HG03159 (cell line): ENCODE results near the gene SERPINA12.
A peak's percentile ranks its signal among the peaks of the same experiment; 100 is the strongest.
"Not testable (repeated sequence)": the region's sequence is repeated elsewhere in the genome, so short reads cannot be mapped to it uniquely, and the experiment has no call there.

Source experiments
- ATAC-seq: cut with Tn5 transposase; IDR thresholded peaks from one replicate; pipeline ENCODE4 v1.9.1; 2021; ENCODE audit warnings: mild to moderate bottlenecking, moderate library complexity; ENCODE audit not compliant: unreplicated experiment

Gene SERPINA12

DNA sequence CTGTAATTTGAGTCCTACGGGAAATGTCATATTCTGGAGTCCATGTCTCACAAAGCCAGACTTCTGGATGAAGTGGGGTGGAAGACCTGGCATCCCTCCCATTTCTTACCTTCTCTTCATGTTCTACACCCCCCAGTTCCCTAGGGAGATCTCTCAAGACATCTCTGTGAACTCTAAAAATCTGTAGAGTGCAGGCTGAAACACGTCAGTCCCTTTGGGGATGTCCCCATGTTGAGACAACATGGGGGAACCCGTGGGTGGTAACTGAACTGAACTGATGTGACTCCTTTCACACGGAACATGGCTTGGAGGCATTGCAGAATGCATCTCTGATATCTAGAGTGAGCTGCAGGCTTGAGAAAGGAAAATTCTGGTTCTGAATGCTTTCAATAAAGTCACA lies 15.2 kb downstream of the SERPINA12 start:
- ATAC-seq, result no peak

DNA sequence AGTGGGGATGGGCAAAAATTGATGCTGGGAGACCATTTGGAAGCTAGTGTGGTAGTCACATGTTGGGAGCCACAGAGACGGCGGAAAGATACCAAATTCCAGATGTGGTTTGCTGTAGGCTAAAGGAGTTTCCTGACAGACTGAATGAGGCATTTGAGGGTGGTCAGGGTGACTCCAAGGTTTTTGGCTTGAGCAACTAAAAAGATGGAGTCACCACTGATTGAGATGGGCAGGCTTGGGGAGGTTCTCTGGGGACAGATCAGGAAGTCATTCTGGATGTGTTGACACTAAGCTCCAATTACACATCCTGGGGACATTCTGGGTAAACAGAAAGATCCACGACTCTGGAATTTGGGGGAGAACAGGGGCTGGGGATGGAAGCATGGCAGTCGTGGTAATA lies 17.8 kb downstream of the SERPINA12 start:
- no peak for ATAC-seq

DNA sequence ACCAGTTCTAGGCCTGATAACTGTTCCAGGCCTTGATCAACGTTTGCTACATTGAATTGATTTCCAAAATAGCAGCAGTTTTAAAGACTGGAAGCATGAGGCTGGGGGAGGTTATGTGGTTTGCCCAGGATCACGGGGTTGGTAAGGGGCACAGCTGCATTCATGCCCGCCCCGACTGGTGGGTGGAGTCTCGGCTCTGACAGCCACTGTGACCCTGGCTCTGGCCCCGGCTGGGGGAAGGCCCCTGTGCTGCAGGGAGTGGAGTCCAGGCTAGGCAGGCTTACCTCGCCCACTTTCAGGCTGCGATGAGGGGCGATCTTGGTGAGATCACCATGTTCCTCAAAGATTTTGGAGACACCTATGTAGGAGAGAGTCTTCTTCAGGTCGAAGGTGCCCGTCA lies 19.9 kb downstream of the SERPINA12 start:
- no peak for ATAC-seq

DNA sequence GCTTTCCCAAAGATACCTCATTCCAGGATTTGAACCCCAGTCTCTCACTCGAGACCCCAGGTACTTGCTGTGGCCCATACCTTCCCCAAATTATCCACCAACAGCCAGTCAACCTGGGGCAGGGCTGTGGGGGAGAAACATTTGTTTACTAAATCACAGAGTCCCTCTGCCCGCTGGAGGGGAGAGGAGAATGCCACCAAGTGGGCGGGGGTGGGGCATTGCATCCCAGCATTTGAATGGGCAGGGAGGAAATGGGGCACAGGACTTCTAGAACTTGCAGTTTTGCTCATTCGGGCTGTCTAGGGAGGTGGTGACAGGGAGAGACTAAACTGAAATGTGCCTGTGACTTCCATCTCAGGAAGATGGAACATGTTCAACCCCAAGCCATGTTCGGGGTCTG lies 22.4 kb downstream of the SERPINA12 start:
- no peak for ATAC-seq

DNA sequence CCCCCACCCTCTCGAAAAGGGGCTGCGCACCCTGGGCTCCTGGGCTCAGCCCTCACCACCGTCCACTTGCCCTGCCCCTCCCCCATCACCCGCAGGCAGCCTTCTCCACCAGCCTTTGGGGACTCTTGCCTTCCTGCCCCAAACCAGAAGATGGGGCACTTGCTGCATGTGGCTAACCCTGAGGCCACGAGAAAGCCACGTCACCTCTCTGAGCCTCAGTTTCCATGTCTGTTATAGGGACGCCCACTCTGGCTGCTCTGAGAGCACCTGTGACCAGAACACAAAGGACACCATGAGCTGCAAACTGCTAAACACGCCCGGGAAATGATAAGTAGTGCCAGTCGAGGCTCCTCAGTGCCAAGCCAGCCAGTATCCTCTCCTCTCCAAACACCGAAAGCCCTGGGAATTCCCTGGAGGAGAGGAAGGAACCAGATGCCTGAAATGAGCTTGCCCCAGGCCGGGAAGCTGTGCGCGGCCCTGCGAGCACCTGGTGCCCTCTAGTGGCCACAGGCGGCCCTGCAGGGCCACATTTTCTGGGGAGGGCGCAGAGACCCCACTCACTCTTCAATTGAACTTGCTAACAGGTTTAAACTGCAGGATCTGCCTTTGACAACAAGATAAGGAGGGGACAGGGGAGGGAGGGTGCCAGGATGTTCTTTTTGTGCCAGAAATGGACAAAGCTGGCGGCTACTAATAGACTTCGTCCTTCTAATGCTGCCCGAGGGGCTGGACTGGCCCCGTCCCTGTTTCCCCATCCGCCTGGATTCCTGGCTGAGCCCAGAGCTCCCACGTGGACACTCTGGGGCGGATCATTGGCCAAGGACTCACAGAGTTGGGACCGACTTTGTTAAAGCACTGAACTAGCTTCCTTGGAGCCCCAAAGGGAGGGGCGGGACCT lies 23.1 kb downstream of the SERPINA12 start:
- peak; percentile 61 for ATAC-seq

DNA sequence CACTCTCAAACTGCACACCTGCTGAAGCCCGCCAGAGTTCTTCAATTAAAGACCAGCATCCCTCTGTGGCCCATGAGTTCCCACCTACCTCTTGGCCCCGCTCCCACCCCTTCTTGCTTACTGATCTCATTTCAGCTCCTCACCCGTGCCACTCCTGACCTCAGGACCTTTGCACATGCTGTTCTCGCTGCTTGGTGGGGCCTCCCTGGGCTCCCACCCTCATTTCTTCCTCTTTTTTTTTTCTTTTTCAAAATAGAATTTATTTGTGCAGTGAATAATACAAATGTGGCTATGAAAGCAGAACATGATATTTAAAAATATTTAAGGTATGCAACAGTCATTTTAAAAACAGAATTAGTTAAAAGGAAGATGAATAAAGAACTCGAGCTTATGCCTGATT lies 24.8 kb downstream of the SERPINA12 start:
- ATAC-seq, result no peak

DNA sequence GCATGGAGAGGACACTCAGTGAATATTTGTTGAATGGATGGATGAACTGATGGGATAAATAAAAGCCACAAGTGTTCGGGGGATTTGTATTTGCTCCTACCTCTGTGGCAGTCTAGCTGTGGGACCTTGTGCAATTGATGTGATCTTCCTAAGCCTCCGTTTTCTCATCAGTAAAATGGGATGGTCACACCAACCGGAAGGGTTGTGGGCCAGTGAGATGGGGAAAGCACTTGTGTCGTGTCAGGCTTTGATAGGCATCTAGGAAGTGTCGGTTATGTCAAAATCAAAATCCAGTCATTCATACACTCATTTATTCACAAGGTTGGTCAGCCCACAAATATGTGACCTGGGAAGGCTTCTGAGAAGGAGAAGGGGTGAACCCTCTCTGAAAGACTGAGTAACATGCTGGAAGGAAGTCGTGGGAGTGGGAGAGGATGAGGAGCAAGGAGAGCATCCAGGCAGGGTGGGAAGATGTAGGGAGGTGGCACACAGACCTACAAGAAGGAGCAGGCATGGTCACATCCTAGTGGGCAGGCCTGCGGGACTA lies 25.5 kb downstream of the SERPINA12 start:
- no peak for ATAC-seq

DNA sequence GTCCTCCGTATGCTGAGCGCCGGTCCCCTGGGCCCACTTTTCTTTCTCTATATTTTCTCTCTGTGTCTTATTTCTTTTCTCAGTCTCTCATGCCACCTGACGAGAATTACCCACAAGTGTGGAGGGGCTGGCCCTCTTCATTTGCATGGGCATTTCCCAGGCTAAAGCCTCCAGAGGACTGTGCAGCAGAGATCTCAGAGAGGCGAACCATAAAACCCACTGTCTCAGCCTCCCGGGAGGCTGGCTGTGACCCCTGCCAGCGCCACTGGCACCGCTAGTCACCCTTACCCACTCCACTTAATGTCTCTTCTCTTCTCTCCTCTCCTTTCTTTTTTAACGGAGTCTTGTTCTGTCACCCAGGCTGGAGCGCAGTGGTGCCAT lies 26.2 kb downstream of the SERPINA12 start:
- ATAC-seq, result no peak

DNA sequence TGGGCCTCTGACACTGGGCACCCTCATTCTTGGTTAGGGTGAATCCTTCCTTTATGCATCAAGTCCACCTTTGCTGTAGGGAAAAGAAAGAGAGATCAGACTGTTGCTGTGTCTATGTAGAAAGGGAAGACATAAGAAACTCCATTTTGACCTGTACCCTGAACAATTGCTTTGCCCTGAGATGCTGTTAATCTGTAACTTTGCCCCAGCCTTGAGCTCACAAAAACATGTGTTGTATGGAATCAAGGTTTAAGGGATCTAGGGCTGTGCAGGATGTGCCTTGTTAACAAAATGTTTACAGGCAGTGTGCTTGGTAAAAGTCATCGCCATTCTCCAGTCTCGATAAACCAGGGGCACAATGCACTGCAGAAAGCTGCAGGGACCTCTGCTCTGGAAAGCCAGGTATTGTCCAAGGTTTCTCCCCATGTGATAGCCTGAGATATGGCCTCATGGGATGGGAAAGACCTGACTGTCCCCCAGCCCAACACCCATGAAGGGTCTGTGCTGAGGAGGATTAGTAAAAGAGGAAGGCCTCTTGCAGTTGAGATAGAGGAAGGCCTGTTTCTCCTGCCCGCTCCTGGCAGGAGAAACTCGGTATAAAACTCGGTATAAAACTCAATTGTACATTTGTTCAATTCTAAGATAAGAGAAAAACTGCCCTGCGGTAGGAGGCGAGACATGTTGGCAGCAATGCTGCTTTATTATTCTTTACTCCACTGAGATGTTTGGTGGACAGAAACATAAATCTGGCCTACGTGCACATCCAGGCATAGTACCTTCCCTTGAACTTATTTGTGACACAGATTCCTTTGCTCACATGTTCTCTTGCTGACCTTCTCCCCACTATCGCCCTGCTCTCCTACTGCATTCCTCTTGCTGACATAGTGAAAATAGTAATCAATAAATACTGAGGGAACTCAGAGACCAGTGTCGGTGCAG lies 26.9 kb downstream of the SERPINA12 start:
- ATAC-seq, result not testable (repeated sequence)

DNA sequence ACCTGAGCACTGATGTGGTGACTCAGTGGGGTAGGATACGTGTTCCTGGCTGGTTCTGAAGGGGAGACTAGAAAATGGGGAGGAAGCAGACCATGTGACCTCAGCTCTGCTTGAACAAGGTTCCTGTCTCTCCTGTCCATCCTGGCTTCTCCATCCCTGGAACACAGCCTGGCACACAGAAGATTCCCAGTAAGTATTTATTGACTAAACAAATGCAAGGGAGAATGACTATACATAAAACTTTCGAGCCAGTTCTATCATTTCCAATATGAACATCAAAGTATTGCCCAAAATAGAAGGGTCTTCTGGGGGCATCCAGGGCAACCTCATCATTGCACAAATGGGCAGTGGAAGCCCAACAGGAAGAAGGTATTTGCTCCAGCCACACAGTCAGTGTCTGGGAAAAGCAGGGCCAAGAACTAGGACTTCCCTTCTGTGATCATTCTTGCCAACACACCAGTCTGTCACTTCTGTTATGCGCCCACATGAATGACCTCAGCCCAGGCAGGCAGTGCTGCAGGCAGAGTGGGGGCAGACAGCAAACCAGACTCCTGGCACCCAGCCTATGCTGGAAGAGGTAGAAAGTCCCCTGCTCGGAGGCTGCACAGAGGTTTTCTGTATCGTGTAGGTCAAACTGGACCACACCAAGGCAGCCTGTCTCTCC lies 27.7 kb downstream of the SERPINA12 start:
- ATAC-seq, result no peak

DNA sequence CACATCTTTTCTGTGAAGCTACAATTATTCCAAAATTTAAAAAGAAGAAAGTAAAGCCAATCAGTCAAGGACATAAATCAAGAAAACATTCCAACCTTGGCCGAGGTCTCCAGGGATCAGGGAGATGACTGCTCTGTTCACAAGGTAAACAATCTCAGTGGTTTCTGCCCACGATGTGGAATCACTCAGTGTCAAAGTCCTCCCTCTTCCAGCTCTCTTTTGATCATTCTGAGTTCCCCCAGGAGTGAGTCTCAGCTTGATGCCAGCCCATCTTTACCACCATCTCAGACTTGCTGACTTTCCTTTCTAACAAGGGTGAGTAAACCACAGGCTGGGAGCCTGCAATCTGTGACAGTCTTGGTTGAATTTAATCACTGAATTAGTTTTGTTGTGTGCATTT lies 28.5 kb downstream of the SERPINA12 start:
- ATAC-seq, result no peak

DNA sequence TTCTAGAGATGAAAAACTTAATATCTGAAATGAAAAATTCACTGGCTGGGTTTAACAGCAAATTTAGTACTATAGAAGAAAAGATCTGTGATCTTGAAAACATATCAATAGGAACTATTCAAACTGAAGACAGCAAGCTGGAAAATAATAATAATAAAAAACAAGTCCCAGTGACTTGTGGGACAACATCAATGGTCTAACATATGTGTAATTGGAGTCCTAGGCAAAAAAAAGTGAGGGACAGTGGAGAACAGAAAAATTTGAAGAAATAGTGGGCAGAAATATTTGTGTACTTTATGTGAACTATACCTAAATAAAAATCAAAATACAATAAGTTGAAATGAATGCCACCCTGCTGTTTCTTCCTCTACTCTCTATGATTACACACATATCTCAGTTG lies 30.8 kb downstream of the SERPINA12 start:
- ATAC-seq, result no peak

DNA sequence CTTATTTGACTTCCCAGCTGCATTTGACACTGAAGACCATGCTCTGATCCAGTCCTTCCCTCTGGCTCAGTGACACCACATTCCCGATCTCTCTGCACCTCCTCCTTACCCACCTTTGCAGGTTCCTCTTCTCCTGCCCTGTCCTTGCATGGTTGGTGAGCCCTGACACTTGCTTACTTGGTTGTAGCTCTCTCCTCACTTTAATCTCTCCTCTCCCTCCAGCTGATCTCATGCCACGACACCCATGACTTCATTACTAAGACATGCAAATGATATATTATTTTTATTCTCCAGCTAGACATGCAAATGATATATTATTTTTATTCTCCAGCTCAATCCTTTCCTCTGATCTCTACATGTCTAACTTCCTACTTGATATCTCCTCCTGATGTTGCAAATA lies 33.2 kb downstream of the SERPINA12 start, which contains the start of gene SERPINA9:
Gene SERPINA9, minus strand, starts transcription at position 175 of the 400 bp plus-strand sequence. CDS start 6,357 bp downstream, outside the sequence.
- ATAC-seq, result no peak

DNA sequence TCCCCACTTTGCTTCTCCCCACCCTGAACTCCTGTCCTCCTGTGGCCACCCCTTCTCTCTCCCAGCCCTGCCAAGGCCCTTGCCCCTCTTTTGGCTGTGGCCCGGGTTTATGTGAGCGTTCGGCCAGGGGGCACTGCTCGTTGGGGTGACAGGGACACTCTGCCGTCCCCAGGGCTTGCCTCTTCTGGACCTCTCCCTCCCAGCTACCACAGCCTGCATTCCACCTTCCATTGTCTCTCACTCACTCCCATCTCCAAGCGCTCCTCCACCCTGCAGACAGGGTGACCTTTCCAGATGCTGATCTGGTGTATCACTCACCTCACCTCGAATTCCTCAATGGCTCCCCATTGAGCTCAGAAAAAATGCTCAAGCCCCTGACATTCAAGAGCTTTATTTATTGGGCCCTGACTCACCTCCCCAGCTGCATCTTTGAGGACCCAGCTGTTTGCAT lies 34.7 kb downstream of the SERPINA12 start:
- ATAC-seq, result no peak

DNA sequence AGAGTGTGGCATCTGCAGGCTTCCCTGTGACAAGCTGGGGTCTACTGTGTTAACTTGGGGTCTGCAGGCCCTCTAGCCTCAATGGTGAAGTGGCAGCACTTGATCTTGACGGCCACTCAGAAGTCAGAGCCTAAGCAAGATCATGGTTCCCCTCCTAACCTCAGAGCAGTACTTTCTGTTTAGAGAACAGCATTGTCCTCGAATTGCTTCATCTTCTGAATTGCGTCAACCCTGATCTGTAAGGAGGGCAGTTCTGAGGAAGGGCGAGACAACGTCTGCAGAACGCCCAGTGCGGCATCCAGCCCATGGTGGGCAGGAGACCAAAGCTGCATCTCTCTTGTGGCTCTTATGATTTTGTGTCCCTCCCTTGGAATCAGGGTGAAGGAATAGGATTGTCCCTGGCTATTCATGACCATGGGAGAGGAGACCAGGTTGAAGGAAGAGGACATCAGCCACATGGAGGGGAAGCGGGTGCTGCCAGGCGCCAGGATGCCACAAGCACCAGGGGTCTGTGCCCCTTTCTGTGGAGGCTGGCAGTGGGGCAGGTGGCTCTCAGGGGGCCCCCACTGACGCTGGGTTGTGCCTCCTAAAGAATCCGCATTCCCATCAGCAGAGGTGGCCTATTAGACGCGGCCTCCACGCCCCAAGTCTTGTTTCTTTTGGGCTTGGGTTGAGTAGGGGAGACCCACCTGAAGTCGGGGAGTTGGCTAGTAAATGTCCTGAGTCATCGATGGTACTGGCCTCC lies 35.4 kb downstream of the SERPINA12 start:
- ATAC-seq, result no peak

DNA sequence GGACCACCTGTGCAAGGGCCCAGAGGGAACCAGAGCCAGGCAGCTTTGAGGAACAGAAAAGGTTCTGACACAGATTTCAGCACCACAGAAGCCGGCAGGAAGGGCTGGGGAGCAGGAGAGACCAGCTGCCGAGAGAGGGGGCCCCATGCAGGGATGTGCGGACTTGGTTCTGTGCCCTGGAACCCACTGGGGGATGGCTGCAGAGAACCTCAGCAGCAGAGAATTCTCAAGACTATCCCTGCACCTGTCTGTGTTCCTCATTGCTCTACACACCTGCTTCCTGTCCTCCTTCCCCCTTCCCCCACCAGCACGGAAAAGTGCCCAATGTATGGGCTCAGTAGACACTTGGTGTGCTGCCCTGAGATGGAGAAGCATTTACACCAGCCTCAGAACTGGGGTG lies 36.4 kb downstream of the SERPINA12 start:
- no peak for ATAC-seq

DNA sequence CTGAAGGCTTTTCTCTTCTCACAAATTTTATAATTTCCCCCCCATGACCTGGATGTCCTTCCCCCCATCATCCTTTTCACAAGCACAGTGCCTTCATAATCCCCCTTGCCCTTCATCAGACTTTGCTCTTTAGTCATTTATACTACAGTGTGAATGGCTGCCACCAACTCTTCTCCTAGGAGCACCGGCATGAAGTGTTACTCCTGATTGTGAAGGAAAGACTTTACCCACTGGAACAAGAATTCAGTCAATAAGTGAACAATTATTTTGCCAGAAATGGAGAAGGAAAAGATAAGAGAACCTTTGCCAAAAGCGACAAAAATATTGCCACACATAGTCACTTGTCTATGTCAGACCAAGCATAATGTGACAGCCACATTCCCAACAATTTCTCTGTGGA lies 38.2 kb downstream of the SERPINA12 start:
- no peak for ATAC-seq

DNA sequence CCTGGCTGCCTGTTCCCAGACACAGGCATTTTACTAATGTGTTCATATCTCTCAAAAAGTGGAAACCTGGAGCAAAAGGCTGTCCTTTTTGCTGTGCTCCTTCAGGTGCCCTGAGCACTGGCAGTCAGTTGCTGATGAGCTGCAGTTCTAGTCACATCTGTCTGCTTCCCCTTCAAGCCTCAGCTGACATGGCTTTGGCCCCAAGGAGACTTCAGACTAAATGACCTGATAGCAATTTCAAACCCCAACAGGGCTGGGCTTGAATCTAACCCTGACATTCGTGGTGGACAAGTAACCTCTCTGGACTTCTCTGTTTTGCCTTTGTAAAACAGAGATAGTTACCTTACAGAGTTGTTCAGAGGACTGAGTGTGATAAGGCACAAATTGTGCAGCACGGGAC lies 39.0 kb downstream of the SERPINA12 start:
- ATAC-seq, result no peak

DNA sequence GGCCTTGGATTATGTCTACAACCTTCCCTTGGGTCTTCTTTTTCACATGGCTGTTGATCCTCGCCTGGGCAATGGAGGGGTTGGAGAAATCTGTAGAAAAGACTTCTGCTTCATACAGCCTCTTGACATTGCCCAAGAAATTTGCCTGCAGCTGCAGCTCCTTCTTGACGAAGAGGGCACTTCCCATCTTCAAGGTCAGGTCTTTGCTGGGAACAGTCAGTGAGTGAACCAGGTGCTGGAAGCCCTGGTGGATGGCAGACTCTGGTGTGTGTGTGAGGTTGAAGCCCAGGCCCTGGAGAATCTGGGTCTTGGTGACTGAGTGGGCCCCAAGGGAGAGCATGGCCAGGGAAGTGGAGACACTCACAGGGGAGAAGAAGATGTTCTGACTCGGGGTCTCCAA lies 40.0 kb downstream of the SERPINA12 start:
- no peak for ATAC-seq
